ENCODE results near the gene UBE2L5.

The UBE2L5 gene

DNA sequence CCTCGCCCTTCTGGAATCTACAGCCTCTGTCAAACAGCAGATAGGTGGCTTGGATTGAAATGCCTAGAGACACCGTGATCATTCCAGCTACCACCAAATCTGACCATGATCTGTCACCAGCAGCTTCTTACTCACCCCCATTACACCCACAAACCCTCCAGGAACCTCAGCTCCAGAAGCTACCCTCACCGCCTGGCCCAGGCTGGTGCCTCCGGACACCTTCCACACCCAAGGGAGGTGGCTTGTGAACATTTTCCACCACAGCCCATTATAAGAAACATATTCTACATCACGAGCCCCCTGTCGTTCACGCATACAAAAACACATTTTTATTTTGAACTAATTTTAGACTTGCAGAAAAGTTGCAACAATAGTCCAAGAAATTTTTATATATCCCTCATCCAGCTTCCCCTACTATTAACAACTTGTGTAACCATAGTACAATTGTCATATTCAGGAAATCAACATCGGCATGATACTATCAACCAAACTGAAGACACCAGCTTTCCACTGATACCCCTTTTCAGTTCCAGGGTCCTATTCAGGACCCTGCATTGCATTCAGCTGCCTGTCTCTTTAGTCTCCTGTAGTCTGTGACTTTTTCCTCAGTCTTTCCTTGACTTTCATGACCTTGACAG lies 15.4 kb upstream of the UBE2L5 start:
- DNase-seq (ENCODE audit: low spot score) = no peak

DNA sequence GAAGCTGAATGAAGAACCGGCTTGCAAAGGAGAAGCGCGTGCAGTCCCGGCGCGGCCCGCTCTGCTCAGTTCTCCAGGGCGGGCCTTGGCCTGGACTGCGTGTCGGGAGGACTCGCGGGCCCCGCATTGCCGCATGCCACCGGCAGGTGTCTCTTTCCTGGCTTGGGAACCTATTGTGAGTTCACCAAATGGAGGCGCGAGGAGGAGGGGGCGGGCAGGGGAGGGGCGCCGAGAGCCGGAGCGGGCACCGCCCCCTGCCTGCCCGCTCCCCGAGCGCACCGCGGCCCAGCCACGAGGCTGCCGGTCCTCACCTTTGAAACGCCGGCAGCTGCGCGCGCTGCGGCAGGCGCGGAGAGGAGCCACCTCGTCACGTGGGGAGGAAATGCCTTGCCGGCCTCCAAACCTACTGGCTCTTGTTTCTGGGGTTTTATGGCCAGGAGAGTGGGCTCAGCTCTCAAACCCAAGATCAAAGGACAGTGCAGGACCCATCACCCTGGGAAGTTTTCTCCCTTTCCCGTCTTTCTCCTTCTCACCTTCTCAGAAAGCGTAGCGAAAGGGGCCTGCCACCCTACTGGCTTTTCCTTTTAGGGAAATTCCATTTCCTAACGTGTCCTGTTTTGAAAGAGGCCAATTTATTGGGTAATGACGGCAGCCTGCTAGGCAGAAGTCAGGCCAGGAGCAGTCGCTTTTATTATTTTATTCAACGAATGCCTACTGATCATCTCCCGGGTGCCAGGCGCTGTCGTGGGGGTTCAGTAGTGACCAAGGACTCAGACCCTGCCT lies 13.8 kb upstream of the UBE2L5 start:
- DNase-seq (ENCODE audit: low spot score) = peak; percentile 88

DNA sequence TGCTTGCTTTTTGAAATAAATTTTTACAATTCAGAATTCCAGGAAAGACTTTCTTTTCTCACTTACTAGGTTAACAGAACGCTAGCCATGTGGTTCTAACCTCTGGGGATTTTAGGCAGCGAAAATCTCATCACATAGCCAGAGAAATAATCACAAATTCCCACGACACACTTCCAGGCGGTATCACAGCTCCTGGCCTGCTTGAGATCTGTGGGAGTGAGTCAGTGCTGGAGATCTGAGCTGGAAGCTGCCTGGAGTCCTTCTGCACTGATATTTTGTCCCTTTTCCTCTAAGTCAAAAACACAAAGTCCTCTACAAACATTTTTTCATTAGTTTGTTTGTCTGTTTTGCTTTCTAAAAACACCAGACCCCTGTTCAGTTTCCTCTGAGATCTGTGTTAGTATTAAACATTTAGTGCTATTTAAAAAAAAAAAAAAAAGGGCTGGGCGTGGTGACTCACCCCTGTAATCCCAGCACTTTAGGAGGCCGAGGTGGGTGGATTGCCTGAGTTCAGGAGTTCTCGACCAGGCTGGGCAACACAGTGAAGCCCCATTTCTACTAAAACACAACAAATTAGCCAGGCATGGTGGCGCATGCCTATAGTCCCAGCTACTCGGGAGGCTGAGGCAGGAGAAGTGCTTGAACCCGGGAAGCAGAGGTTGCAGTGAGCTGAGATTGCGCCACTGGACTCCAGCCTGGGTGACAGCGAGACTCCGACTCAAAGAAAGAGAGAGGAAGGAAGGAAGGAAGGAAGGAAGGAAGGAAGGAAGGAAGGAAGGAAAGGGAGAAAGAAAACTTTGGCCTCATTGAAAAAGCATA lies 12.2 kb upstream of the UBE2L5 start:
- peak; percentile 77 for DNase-seq (ENCODE audit: low spot score)

DNA sequence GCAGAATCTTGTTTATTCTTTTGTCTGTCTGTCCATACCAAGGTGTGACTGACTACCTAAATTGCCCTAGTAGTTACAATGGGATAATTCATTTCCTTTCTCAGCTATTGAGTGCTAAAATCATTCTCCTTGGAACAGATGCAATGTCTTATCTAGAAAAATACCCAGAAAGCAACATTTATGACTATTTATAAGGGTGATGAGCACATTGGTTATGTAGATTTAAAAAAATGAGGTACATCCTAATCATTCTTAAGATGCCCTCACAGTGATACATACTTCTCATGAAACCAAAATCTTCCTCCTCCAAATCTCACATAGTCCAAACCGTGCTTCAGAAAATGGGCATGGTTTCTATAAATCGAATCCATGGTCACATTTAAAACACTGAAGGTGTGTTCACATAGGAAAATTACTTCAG lies 11.6 kb upstream of the UBE2L5 start:
- no peak for DNase-seq (ENCODE audit: low spot score)

- DNase-seq (ENCODE audit: low spot score) = no peak
These were observed 9.9 kb upstream of the UBE2L5 start for GRCh38 chr13:30412346-30412745.

- no peak for DNase-seq (ENCODE audit: low spot score)
These were observed 8.5 kb upstream of the UBE2L5 start for GRCh38 chr13:30413842-30414241.

- DNase-seq (ENCODE audit: low spot score) = no peak
These were observed 6.8 kb upstream of the UBE2L5 start for GRCh38 chr13:30415430-30416030.

- no peak for DNase-seq (ENCODE audit: low spot score)
These were observed 5.8 kb upstream of the UBE2L5 start for GRCh38 chr13:30416471-30416870.

DNA sequence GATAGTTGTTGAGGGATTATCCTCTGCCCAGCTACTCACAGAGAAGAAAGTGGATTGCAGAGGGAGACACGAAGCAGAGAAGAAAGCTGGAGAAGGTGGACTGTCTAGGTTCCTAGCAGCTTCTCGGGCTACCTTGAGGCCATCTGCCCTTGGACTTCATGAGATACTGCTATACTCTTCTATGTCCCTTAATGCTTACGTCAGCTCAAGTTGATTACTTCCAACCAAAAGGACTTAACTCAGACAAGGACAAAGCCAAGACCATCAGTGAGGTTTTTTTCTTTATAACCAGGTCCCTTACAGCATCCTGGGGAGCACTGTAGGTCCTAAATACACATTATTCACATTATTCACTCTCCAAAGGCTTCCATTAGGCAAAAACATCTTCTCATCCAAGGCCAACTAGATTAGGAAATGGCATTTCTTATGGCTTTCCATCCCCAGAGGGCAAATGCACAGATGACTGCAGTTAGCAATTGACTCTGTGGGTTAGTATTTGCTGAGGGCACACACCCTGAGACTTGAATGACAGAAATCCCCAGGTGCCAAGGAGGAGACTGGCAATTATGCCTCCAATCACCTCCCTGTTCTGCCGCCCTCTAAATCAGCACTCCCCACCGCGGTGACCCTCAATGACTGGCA lies 4.1 kb upstream of the UBE2L5 start:
- no peak for DNase-seq (ENCODE audit: low spot score)

- DNase-seq (ENCODE audit: low spot score) = no peak
These were observed 3.4 kb upstream of the UBE2L5 start for GRCh38 chr13:30418717-30419459.

DNA sequence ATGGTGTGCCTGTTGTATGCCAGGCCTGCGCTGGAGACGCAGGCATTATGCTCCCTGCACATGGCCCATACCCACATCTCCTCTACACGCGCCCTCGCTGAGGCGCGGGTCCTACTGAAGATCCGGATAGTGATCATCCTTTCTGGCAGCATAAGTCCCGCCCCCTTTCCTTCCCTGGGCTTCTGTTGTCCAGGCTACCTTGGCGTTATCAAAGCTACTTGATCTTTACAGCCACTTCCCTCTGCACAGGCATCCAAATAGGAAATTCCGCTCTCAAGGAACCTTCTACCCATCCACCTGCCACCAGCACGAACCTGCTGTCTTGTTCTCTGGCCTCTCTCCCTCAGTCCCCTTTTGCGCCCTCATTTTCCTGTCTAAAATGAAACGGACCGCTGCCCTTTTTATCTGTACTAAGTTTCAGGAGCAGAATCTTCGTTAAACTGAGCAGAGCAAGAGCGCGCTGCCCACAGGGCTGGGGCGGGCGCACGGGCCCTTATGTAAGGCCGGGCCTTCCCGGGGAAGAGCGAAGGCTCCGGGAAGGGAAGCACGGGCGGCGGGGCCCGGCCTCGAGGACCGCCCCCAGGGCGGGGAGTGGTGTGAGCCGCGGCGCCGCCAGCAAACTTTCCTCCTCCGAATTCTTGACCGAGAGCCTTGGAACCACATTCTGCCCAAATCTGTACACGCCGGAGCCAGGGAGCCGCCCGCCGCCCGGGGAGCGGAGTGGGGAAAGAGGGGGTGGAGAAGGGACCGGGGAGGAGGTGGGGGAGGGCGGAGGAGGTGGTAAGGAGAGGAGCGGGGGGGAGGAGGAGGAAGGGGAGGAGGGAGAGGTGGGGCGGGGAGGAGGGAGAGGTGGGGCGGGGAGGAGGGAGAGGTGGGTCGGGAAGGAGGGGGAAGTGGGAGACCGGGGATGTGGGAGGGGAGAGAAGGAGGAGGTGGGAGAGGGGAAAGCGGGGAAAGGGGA lies 920 bp upstream of the UBE2L5 start:
- DNase-seq (ENCODE audit: low spot score) = peak; percentile 85

DNA sequence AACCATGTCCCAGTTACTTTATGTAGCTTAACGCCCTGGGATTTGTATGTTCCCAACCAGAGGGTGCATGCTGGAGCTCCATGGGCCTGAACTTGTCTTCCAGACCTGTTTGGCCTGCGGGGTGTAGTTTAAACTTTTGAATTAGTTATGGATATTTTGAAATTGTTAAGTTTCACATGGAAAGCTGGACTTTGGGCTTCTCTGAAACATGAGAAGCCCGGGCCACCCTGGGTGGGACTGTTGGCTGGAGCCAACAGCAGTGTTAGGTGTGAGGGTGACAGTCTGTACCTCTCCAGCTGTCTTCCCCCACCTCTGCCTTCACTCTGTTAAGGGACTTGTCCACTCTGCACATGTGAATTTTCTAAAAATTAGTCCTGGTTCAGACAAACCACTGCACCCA lies 1.6 kb downstream of the UBE2L5 start:
- no peak for DNase-seq (ENCODE audit: low spot score)

GRCh38 chr13:30429235-30429634 lies 6.9 kb downstream of the UBE2L5 start:
- no peak for DNase-seq (ENCODE audit: low spot score)

- DNase-seq (ENCODE audit: low spot score) = peak; percentile 85
These were observed 7.7 kb downstream of the UBE2L5 start for GRCh38 chr13:30429721-30430694.

GRCh38 chr13:30431269-30431940 lies 9.1 kb downstream of the UBE2L5 start:
- no peak for DNase-seq (ENCODE audit: low spot score)

GRCh38 chr13:30435911-30436451 lies 13.7 kb downstream of the UBE2L5 start:
- DNase-seq (ENCODE audit: low spot score) = no peak

- DNase-seq (ENCODE audit: low spot score) = no peak
These were observed 14.9 kb downstream of the UBE2L5 start for GRCh38 chr13:30437177-30437576.

- no peak for DNase-seq (ENCODE audit: low spot score)
These were observed 16.0 kb downstream of the UBE2L5 start for GRCh38 chr13:30438286-30438685.

All from AG08395 (cell line).